Fibroblast of skin of right biceps (primary cell): ENCODE results near the gene PHF2.

Experiments used
- DNase-seq: peaks from one replicate; pipeline ENCODE4 v3.0.0-alpha.2; 2013

PHF2 gene

GRCh38 chr9:93603011-93603410 is 26.6 kb downstream of the PHF2 start:
- DNase-seq, result no peak

- no peak for DNase-seq
These were observed 27.5 kb downstream of the PHF2 start for GRCh38 chr9:93603906-93604326.

DNA sequence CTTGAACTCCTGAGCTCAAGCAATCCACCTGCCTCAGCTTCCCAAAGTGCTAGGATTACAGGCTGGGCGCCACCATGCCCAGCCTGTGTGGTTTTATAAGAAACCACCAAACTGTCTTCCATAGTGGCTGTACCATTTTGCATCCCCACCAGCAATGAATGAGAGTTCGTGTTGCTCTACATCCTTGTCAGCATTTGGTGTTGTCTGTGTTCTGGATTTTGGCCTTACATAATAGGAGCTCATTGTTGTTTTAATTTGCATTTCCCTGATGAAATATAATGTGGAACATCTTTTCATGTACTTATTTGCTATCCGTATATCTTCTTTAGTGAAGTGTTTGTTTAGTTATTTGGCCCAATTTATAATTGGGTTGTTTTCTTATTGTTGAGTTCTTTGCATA is 29.8 kb downstream of the PHF2 start:
- no peak for DNase-seq

- DNase-seq, result no peak
These were observed 33.8 kb downstream of the PHF2 start for GRCh38 chr9:93610206-93610605.

DNA sequence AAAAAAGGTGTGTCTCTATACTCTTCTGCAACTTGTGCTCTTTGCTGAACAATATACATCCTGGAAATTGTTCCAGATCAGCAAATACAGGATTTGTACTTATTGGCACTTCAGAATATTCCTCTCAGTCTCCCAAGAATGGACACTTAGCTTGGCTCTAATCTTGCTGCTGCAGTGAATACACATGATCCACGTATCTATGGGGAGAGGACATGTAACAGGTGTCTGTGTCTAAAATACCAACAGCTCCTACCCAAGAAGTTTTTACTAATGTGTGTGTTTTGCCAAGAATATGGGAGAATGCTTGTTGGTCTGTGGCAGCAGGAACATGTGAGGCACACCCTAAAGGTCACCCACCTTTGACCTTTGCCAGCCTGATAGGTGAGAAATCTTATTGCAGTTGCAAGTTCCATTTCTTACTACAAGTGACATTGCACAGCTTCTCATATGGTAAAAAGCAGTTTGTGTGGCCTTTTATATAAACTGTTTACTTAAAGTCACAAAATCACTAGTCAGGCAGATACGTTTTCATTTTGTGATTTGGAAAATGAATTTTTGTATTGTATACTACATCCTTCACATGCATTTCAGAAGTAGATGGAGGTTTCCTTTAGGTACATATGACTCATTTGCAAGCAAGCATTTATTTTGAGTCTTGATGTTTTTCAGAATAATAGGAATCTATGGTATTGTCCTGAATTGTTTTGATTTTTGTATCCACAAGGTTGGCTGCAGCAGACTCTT is 35.8 kb downstream of the PHF2 start:
- DNase-seq, result no peak

- no peak for DNase-seq
These were observed 36.4 kb downstream of the PHF2 start for GRCh38 chr9:93612796-93613154.

GRCh38 chr9:93613174-93613573 is 36.8 kb downstream of the PHF2 start:
- DNase-seq, result no peak

- no peak for DNase-seq
These were observed 37.4 kb downstream of the PHF2 start for GRCh38 chr9:93613791-93614190.

DNA sequence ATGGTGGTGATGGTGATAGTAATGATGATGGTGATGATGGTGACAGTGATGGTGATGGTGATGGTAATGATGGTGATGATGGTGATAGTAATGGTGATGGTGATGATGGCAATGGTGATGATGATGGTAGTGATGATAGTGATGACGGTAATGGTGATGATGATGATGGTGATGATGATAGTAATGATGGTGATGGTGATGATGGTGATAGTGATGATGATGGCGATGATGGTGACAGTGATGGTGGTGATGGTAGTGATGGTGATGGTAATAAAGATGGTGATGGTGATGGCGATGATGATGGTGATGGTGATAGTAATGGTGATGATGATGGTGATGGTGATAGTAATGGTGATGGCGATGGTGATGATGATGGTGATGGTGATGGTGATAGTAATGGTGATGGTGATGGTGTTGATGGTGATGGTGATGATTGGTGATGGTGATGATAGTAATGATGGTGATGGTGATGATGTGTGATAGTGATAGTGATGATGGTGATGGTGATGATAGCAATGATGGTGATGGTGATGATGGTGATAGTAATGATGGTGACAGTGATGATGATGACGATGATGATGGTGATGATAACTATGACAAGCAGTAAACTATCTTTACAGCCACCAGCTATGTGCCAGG is 38.6 kb downstream of the PHF2 start:
- DNase-seq, result no peak

DNA sequence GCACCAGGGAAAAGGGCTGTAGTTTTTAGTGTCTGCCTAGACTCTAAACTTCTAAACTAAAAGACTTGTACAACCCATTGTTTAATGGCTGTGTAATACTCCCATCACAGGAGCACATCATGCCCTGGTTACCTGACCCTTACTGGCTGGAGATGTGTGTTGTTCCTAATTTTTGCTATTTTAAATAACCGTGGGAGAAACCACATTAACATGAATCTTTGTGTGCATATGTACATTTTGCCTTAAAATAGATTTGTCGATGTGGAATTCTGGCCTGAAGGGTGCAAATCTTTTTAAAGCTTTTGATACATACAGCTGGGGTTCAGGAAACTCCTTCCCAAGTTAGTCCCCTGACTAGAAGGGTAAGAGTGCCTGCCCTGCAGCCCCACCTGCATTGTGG is 39.7 kb downstream of the PHF2 start:
- no peak for DNase-seq

- no peak for DNase-seq
These were observed 40.9 kb downstream of the PHF2 start for GRCh38 chr9:93617273-93617672.

DNA sequence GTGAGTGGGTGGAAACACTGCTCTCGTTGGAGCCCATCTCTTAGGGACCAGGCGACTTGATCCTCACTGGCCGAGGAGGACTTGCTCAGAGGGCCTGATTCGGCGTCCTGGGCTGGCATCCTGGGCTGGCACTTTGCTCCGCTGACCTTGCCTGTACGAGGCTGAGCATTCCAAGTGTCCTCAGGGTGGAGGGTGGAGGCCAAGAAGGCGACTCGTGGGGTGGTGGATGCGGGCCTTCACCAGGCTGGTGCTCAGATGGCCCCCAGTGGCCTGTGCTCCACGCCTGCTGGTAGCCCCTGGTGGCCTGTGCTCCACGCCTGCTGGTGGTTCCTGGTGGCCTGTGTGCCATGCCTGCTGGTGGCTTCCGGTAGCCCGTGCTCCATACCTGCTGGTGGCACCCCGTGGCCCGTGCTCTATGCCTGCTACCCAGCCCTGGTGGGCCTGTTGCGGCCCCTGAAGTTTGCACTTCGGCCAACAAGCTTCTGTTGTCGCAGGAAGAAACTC is 42.9 kb downstream of the PHF2 start:
- DNase-seq, result no peak

DNA sequence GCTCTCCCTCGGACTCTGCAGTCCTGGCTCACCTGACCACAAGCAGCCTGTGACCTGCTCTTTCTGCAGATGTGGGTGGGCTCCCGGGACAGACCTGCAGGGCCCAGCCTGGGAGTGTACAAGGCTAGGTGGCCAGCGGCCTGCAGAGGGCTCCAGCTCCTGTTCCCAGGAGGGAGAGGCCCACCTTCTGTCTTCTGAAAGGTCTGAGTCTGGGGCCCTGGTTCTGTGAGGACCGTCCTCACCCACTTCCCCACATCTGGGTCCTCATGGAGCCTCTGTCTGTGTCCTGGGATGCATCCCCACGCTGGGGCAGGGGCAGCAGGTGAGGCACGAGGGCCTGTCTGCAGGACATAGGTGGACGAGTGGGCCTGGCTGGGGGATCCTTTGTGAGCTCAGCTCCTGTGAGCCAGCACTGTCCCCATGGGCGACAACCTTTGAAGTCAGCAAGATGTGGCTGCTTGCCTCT is 43.7 kb downstream of the PHF2 start:
- no peak for DNase-seq

- no peak for DNase-seq
These were observed 44.8 kb downstream of the PHF2 start for GRCh38 chr9:93620881-93621820.

- no peak for DNase-seq
These were observed 45.5 kb downstream of the PHF2 start for GRCh38 chr9:93621922-93622321.

GRCh38 chr9:93622691-93623090 is 46.3 kb downstream of the PHF2 start:
- DNase-seq, result no peak

DNA sequence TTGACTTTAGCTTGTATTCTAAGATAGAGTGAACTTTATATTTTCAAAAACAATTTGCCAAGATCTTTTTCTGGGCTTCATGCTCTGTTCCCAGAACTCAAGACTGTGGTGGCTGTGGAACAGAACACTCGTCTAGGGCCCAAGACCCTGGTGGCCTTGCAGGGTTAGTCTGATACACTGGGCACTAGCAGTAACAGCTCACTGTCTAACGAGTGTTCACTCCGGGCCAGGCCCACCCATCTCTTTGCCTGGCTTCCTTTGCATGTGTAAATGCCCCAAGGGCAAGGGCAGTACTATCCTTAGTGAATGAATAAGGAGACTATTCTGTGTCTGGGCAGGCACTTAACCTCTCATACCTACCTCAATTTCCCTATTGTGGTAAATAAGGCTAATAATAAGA is 47.4 kb downstream of the PHF2 start:
- DNase-seq, result no peak

DNA sequence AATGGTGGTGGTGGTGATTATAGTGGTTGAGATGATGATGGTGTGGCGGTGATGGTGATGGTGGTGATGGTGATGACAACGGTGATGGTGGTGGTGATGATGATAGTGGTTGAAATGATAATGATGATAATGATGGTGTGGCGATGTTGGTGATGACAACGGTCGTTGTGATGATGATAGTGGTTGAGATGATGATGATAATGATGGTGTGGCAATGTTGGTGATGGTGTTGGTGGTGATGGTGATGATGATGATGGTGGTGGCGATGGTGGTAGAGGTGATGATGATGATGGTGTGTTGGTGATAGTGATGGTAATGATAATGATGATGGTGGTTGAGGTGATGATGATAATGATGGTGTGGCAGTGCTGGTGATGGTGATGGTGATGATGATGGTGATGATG is 48.0 kb downstream of the PHF2 start:
- no peak for DNase-seq

- DNase-seq, result no peak
These were observed 48.6 kb downstream of the PHF2 start for GRCh38 chr9:93624977-93625376.

DNA sequence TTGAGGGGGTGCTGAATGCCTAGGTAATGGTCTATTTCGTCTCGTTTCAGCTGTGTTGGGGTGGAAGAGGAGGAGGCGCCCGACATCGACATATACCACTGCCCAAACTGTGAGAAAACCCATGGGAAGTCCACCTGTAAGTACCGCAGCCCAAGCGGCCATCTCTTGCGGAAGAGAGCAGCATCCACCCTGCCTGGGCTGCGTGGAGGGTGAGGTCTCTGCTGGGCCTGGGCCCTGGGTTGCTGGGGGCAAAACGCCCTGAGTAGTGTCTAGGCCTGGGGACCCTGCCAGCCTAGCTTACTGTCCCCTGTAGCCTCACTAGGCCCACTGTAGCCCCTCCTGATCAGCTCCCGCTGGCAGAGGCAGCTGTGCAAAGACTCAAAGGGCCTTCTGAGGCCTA is 53.5 kb downstream of the PHF2 start:
- no peak for DNase-seq

DNA sequence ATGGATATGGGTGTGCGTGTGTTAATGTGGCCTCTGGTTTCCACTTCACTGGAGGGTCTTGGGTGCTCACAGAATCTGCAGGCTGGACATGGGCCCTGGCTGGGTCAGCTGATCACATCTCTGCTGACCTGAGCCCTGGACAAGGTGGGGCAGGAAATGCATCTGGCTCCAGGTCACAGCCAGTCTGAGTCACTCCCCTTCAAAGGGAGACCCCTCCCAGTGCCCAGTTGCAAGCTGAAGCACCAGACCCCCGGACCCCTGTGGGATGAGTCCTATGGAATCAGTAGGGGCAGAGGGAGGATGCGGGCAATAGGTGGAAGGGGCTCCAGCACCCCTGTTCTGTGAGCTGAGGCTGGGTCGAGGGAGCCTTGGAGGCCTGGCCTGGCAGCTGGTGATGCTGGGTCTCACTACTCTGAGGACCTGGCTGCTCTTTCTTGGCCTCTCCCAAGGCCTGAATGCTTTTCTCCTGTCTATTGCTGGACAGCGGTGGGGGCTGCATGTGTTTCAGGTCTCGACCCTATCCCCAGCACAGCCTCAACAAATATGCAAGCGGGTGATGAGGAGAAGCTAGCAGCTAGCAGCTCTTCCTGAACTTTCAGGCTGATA is 54.5 kb downstream of the PHF2 start:
- DNase-seq, result no peak

DNA sequence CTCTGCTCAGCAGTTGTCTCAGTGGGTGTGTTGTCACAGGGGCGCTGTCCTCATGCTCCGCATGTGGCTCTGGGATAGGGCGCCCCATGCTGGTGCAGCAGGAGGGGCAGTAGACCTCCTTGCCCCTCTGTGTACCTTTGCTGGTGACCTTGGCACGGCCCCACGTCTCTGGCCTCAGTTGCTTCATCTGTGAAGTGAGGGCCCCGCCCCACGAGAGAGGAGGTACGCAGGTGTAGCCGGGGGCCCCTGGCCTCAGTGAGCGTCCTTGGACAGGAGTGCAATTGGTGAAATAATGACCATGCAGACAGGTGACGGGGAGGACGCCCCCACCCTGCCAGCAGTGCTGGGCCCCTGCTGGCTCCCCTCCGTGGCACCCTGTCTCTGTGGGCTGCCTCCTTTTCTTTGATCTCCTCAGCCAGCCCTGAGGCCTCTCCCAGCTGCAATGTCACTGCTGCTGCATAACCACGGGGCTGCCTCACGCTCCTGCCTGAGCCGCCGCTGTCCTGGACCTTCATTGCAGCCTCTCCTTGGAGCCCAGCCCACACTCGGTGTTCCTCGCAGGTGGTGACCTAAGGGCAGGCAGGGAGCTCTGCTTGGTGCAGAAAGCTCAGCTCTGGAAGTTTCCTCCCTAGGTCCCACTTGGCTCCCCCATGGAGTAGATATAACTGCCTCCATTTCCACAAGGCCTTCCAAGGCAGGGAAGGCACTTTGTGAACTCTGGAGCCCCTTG is 57.3 kb downstream of the PHF2 start:
- no peak for DNase-seq
